ENCODE results near the gene NFS1. TPM values are rescaled to one million over a fixed set of nuclear protein-coding genes. Genes with fewer than 3 reads are reported as not detected.

NFS1 gene
- total RNA-seq, 1 donor from 2014 or later = 8.9 TPM

DNA sequence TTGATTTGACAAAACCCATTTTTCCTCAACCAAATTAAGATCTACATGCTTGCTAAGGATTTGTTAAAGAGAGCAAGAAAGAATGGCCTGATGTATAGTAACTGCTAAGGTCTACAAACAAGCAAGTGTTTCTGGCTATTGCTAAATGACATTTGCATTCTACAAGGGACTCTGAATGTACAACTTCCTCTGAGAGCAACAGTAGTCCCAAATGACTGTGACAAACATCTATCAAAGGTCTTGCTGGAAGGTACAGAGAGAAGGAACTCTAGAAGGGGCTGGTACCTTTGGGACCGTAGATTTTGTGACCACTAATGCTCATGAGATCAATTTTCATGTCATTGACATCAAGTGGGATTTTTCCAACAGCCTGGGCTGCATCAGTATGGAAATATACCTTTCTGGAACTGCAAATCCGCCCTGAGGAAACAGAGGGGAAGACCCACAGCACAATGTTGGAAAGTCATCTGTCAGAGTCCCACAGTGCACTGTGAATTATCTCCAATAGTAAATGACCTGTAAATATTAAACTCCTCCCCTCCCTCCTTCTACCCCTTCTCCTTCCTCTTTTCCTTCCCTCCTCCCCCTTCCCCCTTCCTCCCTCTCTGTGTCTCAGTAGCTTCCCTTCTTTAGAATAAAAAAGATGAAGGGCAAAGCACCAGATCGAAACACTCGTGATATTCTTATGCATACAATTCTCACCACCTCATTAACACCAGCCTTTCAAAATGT is 18.5 kb downstream of the NFS1 start:
- no peak for DNase-seq (ENCODE audit: low read depth in 2 of 2)

DNA sequence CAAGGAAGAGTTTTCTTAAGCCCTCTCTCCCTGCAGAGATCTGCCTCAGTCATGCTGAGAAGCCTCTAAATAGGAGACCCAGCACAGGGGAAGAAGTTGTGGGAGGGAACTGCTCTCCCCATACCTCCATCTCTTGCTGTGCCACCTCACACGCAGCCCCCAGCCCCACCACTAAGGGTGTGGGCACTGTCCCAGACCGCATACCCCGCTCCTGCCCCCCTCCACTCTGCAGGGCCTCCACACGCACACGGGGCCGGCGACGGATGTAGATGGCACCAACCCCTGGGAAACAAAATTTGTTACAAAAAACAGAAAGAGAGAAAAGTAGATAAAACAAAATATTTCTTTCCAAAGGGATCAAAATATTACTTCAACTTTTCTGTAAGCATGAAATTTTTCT is 24.2 kb downstream of the NFS1 start:
- DNase-seq (ENCODE audit: low read depth in 2 of 2) = no peak

DNA sequence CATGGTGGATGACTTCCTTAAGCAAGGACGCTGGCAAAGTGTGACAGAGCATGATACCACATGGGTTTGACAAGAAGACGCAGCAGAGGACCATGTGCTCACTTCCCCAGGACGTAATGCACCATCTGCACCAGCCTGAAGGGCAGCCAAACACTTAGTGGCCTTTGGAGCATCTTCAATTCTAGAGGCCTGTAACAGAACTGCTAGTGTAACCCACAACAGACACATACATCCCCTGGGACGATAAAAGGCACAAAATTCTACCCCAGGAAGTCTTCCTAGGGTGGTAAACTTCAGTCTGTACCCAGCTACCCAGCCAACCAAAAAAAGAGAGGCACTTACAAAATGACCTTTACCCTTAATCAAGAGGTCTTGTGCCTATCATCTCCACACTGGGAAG is 25.3 kb downstream of the NFS1 start:
- no peak for DNase-seq (ENCODE audit: low read depth in 2 of 2)

GRCh38 chr20:35669681-35670080 is 29.5 kb downstream of the NFS1 start:
- no peak for DNase-seq (ENCODE audit: low read depth in 2 of 2)

- DNase-seq (ENCODE audit: low read depth in 2 of 2) = no peak
These were observed 29.9 kb downstream of the NFS1 start for GRCh38 chr20:35669221-35669620.

DNA sequence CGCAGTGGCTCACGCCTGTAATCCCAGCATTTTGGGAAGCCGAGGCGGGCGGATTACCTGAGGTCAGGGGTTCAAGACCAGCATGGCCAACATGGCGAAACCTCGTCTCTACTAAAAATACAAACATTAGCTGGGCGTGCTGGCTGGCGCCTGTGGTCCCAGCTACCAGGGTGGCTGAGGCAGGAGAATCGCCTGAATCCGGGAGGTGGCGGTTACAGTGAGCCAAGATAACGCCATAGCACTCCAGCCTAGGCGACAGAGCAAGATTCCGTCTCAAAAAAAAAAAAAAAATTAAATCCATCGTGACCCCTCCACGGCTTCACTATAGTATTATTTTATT is 33.2 kb downstream of the NFS1 start:
- no peak for DNase-seq (ENCODE audit: low read depth in 2 of 2)

DNA sequence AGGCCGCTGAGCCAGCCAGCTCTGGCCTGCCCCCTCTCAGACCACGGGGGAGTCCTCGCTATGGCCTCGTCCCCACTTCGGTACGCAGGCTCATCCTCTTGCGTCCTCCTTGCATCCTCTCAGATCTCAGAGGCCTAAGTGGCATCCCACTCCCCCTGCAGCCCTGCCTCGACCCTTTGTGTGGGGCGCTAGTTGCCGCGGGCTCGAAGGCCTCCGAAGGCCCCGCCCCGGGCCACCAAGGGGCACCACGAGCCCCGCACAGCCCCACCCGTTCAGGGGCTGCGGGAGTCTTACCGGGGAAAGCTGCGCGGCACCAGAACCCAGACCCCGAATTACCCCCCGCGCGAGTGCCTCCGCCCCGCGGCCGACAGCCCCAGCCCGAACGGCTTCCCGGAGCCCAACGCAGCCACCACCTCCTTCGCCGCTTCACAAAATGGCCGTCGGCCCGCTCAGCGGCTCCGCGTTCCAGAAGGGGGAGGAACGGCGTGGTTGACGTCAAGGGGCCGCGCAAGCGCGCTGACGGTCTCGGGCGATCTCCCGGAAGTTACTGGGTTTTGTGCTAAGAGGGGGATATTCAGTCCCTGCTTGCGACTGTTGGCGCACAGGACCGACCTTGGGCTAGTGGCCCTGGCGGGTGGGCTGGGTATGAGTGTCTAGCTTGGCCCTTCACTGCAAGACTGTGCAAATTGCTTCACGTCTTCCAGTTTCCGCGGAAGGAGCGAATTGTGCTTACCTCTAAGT is 34.5 kb downstream of the NFS1 start, which contains the start of the genes CPNE1 and RBM12:
Gene CPNE1 (minus strand): TSS at position 435 of the 741 bp plus-strand sequence. CDS start 31,977 bp downstream, outside the sequence.
Gene RBM12 (minus strand): TSS at position 435 of the 741 bp plus-strand sequence. CDS start 9,578 bp downstream, outside the sequence.
- DNase-seq (ENCODE audit: low read depth in 2 of 2) = peak; percentile 94 to 96

DNA sequence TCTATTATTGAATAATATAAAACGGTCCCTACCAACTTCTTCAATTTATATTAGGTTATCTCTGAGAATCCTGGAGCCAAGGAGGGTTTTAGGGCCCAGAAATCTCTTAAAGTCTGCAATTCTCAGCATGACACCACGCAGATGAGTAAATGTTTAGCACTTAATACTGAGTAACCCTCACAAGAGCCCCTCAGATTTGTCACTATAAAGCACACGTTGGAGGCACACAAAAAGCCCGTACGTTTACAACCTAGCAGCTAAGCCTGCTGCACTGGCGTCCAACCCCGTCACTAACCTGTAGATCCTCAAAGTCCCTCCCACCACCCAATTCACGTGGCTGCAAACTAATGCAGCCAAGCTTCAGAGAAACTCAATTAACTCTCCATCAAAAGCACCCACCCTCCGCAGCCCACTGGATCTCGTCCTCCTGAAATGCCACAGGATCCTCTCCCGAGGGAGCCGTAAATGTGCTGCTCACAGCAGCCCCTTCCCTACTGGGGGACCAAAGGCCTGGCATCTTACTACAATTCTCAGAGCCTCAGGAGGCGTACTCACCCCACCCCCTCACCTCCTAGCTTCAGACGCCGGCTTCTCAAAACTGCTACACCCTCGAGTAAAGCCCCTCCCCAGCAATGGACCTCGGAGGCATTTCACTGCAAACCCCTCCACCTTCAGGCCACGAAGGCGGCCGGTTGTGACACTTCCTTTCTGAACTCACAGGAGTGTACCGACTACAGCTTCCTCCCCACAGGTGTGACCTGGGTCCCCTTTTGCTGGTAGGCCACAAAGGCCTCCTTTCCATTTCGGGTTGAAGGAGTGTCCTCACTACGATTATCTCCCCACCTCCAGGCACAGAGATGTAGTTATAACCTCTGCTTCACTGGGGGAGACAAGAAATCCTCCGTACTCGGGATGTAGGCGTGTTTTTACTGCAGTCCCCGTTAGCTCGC is 35.4 kb downstream of the NFS1 start:
- peak; percentile 39 to 56 for DNase-seq (ENCODE audit: low read depth in 2 of 2)

DNA sequence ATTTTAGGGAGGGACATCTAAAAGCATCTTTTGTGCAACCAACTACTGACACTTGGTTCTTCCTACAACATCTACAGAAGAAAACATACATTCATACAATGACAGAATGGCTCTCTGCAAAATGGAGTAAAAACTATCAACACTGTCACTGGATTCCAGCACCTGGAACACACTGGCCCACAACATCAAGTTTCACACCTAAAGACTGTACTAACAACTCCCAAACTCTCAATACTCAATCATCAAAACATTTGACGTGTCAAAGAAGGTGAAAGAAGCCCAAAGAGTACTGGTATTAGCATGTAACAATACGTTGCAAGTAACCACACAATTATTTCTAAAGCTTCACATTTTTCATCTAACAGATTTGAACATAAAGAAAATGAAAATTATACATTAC is 36.6 kb downstream of the NFS1 start:
- DNase-seq (ENCODE audit: low read depth in 2 of 2) = no peak

GRCh38 chr20:35661908-35662307 is 37.2 kb downstream of the NFS1 start:
- peak in 1 of 2 donors; percentile 37 for DNase-seq (ENCODE audit: low read depth in 2 of 2)

DNA sequence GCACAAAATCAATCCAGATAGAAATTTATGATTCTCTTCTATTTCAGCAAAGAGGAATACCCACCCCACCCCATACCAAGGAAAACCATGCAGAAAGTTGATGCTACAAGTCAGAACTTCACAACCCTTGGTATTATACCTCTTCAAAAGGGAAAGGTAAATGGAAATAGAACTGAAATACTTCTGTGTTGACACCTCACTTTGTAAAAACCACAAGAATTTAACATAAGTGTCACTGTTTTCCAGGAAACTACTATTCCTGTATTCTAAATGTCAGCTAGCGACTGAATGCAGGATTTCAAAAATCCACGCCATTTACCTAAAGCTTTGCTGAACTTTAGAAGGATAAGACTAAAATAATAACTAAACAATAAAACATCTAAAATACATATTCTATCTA is 38.1 kb downstream of the NFS1 start:
- DNase-seq (ENCODE audit: low read depth in 2 of 2) = peak; percentile 7 to 8

DNA sequence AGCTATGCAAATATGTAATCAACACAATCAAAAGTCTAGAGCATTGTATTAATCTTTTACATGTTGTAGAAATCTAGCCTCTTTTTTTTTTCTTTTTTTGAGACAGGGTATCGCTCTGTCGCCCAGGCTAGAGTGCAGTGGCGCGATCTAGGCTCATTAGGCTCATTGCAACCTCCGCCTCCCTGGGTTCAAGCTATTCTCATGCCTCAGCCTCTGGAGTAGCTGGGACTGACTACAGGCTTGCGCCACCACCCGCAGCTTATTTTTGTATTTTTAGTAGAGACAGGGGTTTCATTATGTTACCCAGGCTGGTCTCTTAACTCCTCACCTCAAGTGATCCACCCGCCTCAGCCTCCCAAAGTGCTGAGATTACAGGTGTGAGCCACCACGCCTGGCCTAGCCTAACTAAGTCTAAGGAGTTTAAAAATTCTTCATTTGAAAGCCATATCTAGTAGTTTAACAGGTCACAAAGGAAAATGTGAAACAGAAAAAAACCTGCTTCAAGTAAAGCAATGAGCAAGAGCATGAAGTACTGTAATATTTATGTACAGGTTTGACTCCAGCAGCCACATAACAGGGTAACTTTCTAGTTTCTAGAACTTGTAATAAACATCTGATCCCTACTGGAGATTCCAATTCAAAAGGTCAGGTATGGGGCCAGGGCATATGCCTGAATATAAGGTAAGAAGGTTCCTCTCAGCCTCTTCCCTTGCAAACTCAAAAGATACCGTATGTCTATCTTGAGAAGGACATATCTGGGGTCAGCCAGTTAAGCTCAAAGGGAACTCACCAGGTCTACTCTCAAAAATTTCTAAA is 38.8 kb downstream of the NFS1 start:
- no peak for DNase-seq (ENCODE audit: low read depth in 2 of 2)

- no peak for DNase-seq (ENCODE audit: low read depth in 2 of 2)
These were observed 41.9 kb downstream of the NFS1 start for GRCh38 chr20:35657271-35657670.

- no peak for DNase-seq (ENCODE audit: low read depth in 2 of 2)
These were observed 44.7 kb downstream of the NFS1 start for GRCh38 chr20:35654415-35654814.

DNA sequence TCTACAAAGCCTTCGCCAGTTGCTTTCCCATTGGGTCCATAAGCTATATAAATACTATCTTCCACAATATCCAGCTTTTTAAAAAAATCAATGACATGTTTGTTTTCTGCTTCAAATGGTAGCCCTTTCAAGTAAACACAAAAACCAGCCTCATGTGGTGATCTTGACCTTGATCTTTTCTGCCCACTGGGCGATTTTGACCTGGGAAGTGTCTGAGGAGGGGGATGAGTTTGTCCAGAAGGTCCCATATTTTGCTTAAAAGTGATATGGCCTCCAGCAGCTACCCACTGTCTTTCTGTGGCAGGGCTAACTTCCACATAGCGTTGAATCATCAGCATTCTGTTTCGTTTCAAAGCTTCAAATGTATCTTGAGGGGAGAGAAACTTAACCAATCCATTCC is 45.3 kb downstream of the NFS1 start:
- DNase-seq (ENCODE audit: low read depth in 2 of 2) = no peak

GRCh38 chr20:35653430-35653734 is 45.8 kb downstream of the NFS1 start:
- DNase-seq (ENCODE audit: low read depth in 2 of 2) = no peak

DNA sequence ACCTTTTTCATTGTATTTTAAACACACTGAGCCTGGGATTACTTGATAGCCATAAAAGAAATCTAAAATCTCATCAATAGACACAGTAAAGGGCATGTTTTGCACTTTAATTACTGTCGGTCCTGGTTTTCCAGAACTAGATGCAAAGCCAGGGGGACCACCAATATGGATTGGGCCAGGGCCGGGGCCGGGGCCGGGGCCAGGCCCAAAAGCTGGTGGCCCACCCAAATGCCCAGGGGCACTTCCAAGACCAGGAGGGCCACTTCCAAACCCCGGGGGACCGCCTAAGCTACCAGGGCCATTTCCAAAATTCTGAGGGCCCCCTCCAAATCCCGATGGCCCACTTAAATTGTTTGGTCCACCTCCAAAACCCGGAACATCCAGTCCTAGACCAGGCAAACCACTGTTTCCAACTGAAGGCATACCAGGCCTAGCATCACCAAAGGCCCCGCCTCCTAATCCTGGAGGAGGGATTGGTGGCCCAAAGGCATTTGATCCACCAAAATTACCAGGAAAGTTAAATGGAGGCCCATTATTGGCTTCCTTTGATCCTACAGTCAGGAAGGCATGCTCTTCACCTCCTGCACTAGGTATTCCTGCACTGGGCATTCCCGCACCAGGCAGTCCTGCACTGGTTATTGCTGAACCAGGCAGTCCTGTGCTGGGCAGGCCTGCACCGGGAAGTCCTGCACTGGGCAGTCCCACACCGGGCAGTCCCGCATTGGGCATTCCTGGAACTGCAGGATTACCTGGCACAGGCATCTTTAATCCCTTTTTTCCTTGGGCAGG is 46.3 kb downstream of the NFS1 start:
- DNase-seq (ENCODE audit: low read depth in 2 of 2) = no peak

- DNase-seq (ENCODE audit: low read depth in 2 of 2) = no peak
These were observed 47.2 kb downstream of the NFS1 start for GRCh38 chr20:35651958-35652357.

DNA sequence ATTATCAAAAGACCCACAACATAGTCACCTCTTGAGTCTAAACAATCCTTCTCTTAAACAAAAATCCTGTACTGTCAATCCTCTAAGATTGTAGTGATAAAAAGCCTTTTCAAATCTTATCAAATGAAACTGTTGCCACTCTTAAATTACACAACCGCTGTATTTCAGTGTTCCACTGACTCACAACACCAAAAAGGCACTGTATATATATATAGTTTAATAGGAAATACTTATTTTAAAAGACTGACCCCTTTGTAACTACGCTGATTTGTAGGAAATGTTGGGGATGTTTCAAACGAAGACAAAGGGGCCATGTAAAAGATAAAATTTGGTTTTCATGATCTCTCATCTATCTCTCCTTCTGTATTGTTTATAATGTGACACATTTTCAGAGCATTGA is 48.5 kb downstream of the NFS1 start:
- DNase-seq (ENCODE audit: low read depth in 2 of 2) = no peak

DNA sequence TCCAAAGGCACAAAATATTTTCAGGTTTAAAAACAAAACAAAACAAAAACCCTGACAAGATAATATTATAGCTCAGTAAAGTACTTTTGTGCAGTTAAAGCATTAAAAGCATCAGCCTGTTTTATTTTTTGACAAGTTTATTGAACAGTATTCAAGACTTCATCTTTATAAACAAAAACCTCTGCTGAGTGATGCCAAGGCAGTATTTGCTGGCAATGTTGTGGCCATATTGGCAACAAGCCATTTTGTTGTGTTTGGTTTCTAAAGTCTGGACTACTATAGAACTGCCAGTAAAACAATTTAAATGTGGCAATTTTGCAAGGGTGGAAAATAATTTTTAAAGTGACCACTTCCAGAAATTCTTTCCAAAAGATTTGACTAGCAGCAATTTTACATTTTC is 50.3 kb downstream of the NFS1 start:
- DNase-seq (ENCODE audit: low read depth in 2 of 2) = peak; percentile 16 to 55
